ENCODE data around the gene ARRDC5. TPM values are rescaled to one million over a fixed set of nuclear protein-coding genes. Genes with fewer than 3 reads are reported as not detected.
"Not testable (repeated sequence)": the region's sequence is repeated elsewhere in the genome, so short reads cannot be mapped to it uniquely, and the experiment has no call there.

ARRDC5 gene
- total and polyA plus RNA-seq, 9 donors = 0.04 to 0.16 (median 0.09) TPM; not detected in 4

- no peaks in the 10 kb centered on the region for H3K9me3 ChIP-seq (replicated peaks; ENCODE audit: control insufficient read depth, low read depth, low read length)
- H3K4me1 ChIP-seq (ENCODE audit: control insufficient read depth, insufficient read depth, low read length) = peaks cover 7% of the 10 kb centered on the region
- no peaks in the 10 kb centered on the region for H3K27me3 ChIP-seq (ENCODE audit: control insufficient read depth, insufficient read depth, low read length)
- no peak for DNase-seq
- H3K27ac ChIP-seq (ENCODE audit: low read length) = no peak overlapping the region
- no peaks in the 10 kb centered on the region for H3K36me3 ChIP-seq (ENCODE audit: control insufficient read depth, insufficient read depth, low read length)
- 31% methylated on average over 2 of the region's 6 CpGs for WGBS (ENCODE audit: insufficient coverage)
- H3K4me3 ChIP-seq (ENCODE audit: low read length) = no peak overlapping the region
These were observed 31.0 kb downstream of the ARRDC5 start for GRCh38 chr19:4871711-4872110.

GRCh38 chr19:4870025-4870700 is 32.5 kb downstream of the ARRDC5 start:
- H3K9me3 ChIP-seq (replicated peaks; ENCODE audit: control insufficient read depth, low read depth, low read length) = no peaks in the 10 kb centered on the region
- peak; percentile 41 for DNase-seq
- no peak overlapping the region for H3K4me3 ChIP-seq (ENCODE audit: low read length)
- 74% methylated on average over 8 of the region's 10 CpGs for WGBS (ENCODE audit: insufficient coverage)
- no peaks in the 10 kb centered on the region for H3K27me3 ChIP-seq (ENCODE audit: control insufficient read depth, insufficient read depth, low read length)
- no peak overlapping the region for H3K27ac ChIP-seq (ENCODE audit: low read length)
- peaks cover 13% of the 10 kb centered on the region for H3K4me1 ChIP-seq (ENCODE audit: control insufficient read depth, insufficient read depth, low read length)
- H3K36me3 ChIP-seq (ENCODE audit: control insufficient read depth, insufficient read depth, low read length) = no peaks in the 10 kb centered on the region

GRCh38 chr19:4868286-4868834 is 34.3 kb downstream of the ARRDC5 start:
- no peak overlapping the region for H3K27ac ChIP-seq (ENCODE audit: low read length)
- H3K36me3 ChIP-seq (ENCODE audit: control insufficient read depth, insufficient read depth, low read length) = peaks cover 4% of the 10 kb centered on the region
- 74% methylated on average over 4 of the region's 10 CpGs for WGBS (ENCODE audit: insufficient coverage)
- H3K4me3 ChIP-seq (ENCODE audit: low read length) = no peak overlapping the region
- DNase-seq = peak; percentile 20
- H3K4me1 ChIP-seq (ENCODE audit: control insufficient read depth, insufficient read depth, low read length) = peaks cover 13% of the 10 kb centered on the region
- H3K27me3 ChIP-seq (ENCODE audit: control insufficient read depth, insufficient read depth, low read length) = no peaks in the 10 kb centered on the region
- no peaks in the 10 kb centered on the region for H3K9me3 ChIP-seq (replicated peaks; ENCODE audit: control insufficient read depth, low read depth, low read length)

GRCh38 chr19:4867534-4868285 is 35.0 kb downstream of the ARRDC5 start, which contains the start of gene PLIN3:
Gene PLIN3, minus strand, starts transcription at chr19:4867667. Its CDS starts 6,273 bp downstream, at chr19:4861394.
- 3% methylated on average over 31 of the region's 46 CpGs for WGBS (ENCODE audit: insufficient coverage)
- H3K4me1 ChIP-seq (ENCODE audit: control insufficient read depth, insufficient read depth, low read length) = peaks cover 13% of the 10 kb centered on the region

GRCh38 chr19:4866595-4867424 is 35.9 kb downstream of the ARRDC5 start:
- 0% methylated on average over 4 of the region's 22 CpGs for WGBS (ENCODE audit: insufficient coverage)
- peak; percentile 76 for DNase-seq

More at GRCh38 chr19:4867534-4868285, 35.0 kb downstream of the ARRDC5 start, which contains the start of gene PLIN3:
- Histone ChIP-seq H3K4me3 (ENCODE audit: low read length) (peak within 1 kb of the TSS; percentile 97), H3K27me3 (ENCODE audit: control insufficient read depth, insufficient read depth, low read length) (no peaks in the 10 kb centered on the region), H3K36me3 (ENCODE audit: control insufficient read depth, insufficient read depth, low read length) (peaks cover 4% of the 10 kb centered on the region), H3K27ac (ENCODE audit: low read length) (peak within 1 kb of the TSS; percentile 87), H3K9me3 (replicated peaks; ENCODE audit: control insufficient read depth, low read depth, low read length) (no peaks in the 10 kb centered on the region)
- peak; percentile 97 for DNase-seq

GRCh38 chr19:4861147-4861546 is 41.5 kb downstream of the ARRDC5 start:
- H3K27ac ChIP-seq (ENCODE audit: low read length) = no peak overlapping the region
- H3K9me3 ChIP-seq (replicated peaks; ENCODE audit: control insufficient read depth, low read depth, low read length) = no peaks in the 10 kb centered on the region
- H3K4me3 ChIP-seq (ENCODE audit: low read length) = no peak overlapping the region
- no peak for DNase-seq
- WGBS (ENCODE audit: insufficient coverage) = 68% methylated on average over 10 of the region's 10 CpGs
- peaks cover 42% of the 10 kb centered on the region for H3K36me3 ChIP-seq (ENCODE audit: control insufficient read depth, insufficient read depth, low read length)
- H3K4me1 ChIP-seq (ENCODE audit: control insufficient read depth, insufficient read depth, low read length) = peaks cover under 1% of the 10 kb centered on the region
- H3K27me3 ChIP-seq (ENCODE audit: control insufficient read depth, insufficient read depth, low read length) = no peaks in the 10 kb centered on the region

More at GRCh38 chr19:4866595-4867424, 35.9 kb downstream of the ARRDC5 start:
- Histone ChIP-seq H3K27me3 (ENCODE audit: control insufficient read depth, insufficient read depth, low read length) (no peaks in the 10 kb centered on the region), H3K36me3 (ENCODE audit: control insufficient read depth, insufficient read depth, low read length) (peaks cover 9% of the 10 kb centered on the region), H3K9me3 (replicated peaks; ENCODE audit: control insufficient read depth, low read depth, low read length) (no peaks in the 10 kb centered on the region), H3K27ac (ENCODE audit: low read length) (peak overlapping the region; percentile 87), H3K4me3 (ENCODE audit: low read length) (peak overlapping the region; percentile 97), H3K4me1 (ENCODE audit: control insufficient read depth, insufficient read depth, low read length) (peaks cover 13% of the 10 kb centered on the region)

- H3K4me1 ChIP-seq (ENCODE audit: control insufficient read depth, insufficient read depth, low read length) = no peaks in the 10 kb centered on the region
- H3K27me3 ChIP-seq (ENCODE audit: control insufficient read depth, insufficient read depth, low read length) = no peaks in the 10 kb centered on the region
- H3K36me3 ChIP-seq (ENCODE audit: control insufficient read depth, insufficient read depth, low read length) = peaks cover 53% of the 10 kb centered on the region
- H3K27ac ChIP-seq (ENCODE audit: low read length) = no peak overlapping the region
- no peak overlapping the region for H3K4me3 ChIP-seq (ENCODE audit: low read length)
- no peak for DNase-seq
- H3K9me3 ChIP-seq (replicated peaks; ENCODE audit: control insufficient read depth, low read depth, low read length) = no peaks in the 10 kb centered on the region
- WGBS (ENCODE audit: insufficient coverage) = 87% methylated on average over 8 of the region's 11 CpGs
These were observed 43.0 kb downstream of the ARRDC5 start for GRCh38 chr19:4859697-4860096.

- H3K4me1 ChIP-seq (ENCODE audit: control insufficient read depth, insufficient read depth, low read length); H3K27ac ChIP-seq (ENCODE audit: low read length); H3K9me3 ChIP-seq (replicated peaks; ENCODE audit: control insufficient read depth, low read depth, low read length); DNase-seq; H3K27me3 ChIP-seq (ENCODE audit: control insufficient read depth, insufficient read depth, low read length); H3K4me3 ChIP-seq (ENCODE audit: low read length): not testable (repeated sequence)
- peaks cover 62% of the 10 kb centered on the region for H3K36me3 ChIP-seq (ENCODE audit: control insufficient read depth, insufficient read depth, low read length)
- 100% methylated on average over 2 of the region's 12 CpGs for WGBS (ENCODE audit: insufficient coverage)
These were observed 46.2 kb downstream of the ARRDC5 start for GRCh38 chr19:4856468-4856867.

GRCh38 chr19:4853506-4853905 is 49.2 kb downstream of the ARRDC5 start:
- H3K4me3 ChIP-seq (ENCODE audit: low read length); H3K4me1 ChIP-seq (ENCODE audit: control insufficient read depth, insufficient read depth, low read length); H3K27ac ChIP-seq (ENCODE audit: low read length); H3K9me3 ChIP-seq (replicated peaks; ENCODE audit: control insufficient read depth, low read depth, low read length); DNase-seq; H3K27me3 ChIP-seq (ENCODE audit: control insufficient read depth, insufficient read depth, low read length): not testable (repeated sequence)
- 100% methylated on average over 2 of the region's 8 CpGs for WGBS (ENCODE audit: insufficient coverage)
- peaks cover 64% of the 10 kb centered on the region for H3K36me3 ChIP-seq (ENCODE audit: control insufficient read depth, insufficient read depth, low read length)

Data from muscle of leg (tissue), 11 donors.